HL-60 (cell line): ENCODE data around the gene INAFM2.

Experiments used
- DNase-seq, 2 experiments: peaks; one replicate each; pipeline ENCODE4 v3.0.0-alpha.2; 2010 to 2020; ENCODE audit warnings: low read depth in 1 of 2, low spot score in 1 of 2
- H3K27ac ChIP-seq: fragments of 250-450 bp; sonication (Bioruptor Pico); replicated peaks from 2 replicates; pipeline ENCODE4 v1.5.1; 2020; ENCODE audit warnings: mild to moderate bottlenecking, moderate library complexity
- H3K27me3 ChIP-seq: fragments of 250-450 bp; sonication (Bioruptor Pico); 2 replicates; pipeline ENCODE4 v1.5.1; 2021; ENCODE audit warnings: mild to moderate bottlenecking, moderate library complexity; ENCODE audit not compliant: insufficient read depth, poor library complexity, severe bottlenecking
- H3K4me3 ChIP-seq: replicated peaks from 2 replicates; pipeline ENCODE4 v1.5.1; 2011; ENCODE audit warnings: mild to moderate bottlenecking, control low read depth, low read length; ENCODE audit not compliant: insufficient read depth
- CTCF ChIP-seq: IDR thresholded peaks from one replicate; pipeline ENCODE4 v1.5.1; 2011; ENCODE audit warnings: low read length, control low read depth, inconsistent platforms; ENCODE audit not compliant: insufficient read depth
- GABPA ChIP-seq: IDR thresholded peaks from 2 replicates; pipeline ENCODE4 v1.6.1; 2012; ENCODE audit warnings: low read depth
- POLR2AphosphoS5 ChIP-seq: IDR thresholded peaks from 2 replicates; pipeline ENCODE4 v1.6.1; 2012; ENCODE audit warnings: low read depth
- REST ChIP-seq: IDR thresholded peaks from 2 replicates; pipeline ENCODE4 v1.6.1; 2012; ENCODE audit warnings: low read depth; ENCODE audit not compliant: insufficient replicate concordance
- SPI1 ChIP-seq: IDR thresholded peaks from 2 replicates; pipeline ENCODE4 v1.6.1; 2012; ENCODE audit warnings: low read depth, mild to moderate bottlenecking, borderline replicate concordance

Gene INAFM2

GRCh38 chr15:40282147-40282868 lies 41.2 kb upstream of the INAFM2 start:
- TF ChIP-seq CTCF: peak; percentile 5
- no peak for TF ChIP-seq SPI1
- no peak for TF ChIP-seq GABPA
- Histone ChIP-seq H3K27ac (no peak overlapping the region), H3K4me3 (peak overlapping the region; percentile 61), H3K27me3 (no peaks in the 10 kb centered on the region)
- DNase-seq: peak; percentile 49 to 60

- peak in 1 of 2 experiments; percentile 29 for DNase-seq
- no peaks in the 10 kb centered on the region for H3K27me3 ChIP-seq
- TF ChIP-seq SPI1: no peak
- TF ChIP-seq POLR2AphosphoS5: peak; percentile 4; the same call in 1 of the 2 replicates
- H3K4me3 ChIP-seq: peak within 1 kb of the TSS; percentile 61
- H3K27ac ChIP-seq: no peak within 1 kb of the TSS
These were observed 40.5 kb upstream of the INAFM2 start, which contains the start of gene ANKRD63 for GRCh38 chr15:40282869-40283614. Gene ANKRD63, minus strand, starts transcription at chr15:40283064. Its CDS starts 478 bp downstream, at chr15:40282586.

- no peak for DNase-seq
- H3K27ac ChIP-seq: no peak overlapping the region
- TF ChIP-seq GABPA (no peak), SPI1 (no peak), REST (no peak), POLR2AphosphoS5 (no peak), CTCF (no peak)
- H3K27me3 ChIP-seq: no peaks in the 10 kb centered on the region
- no peak overlapping the region; the same call in 1 of the 2 replicates for H3K4me3 ChIP-seq
These were observed 39.7 kb upstream of the INAFM2 start for GRCh38 chr15:40283615-40284300.

GRCh38 chr15:40285151-40285550 lies 38.3 kb upstream of the INAFM2 start:
- no peak overlapping the region for H3K27ac ChIP-seq
- TF ChIP-seq REST: no peak
- TF ChIP-seq CTCF: no peak
- TF ChIP-seq POLR2AphosphoS5: no peak
- TF ChIP-seq SPI1: no peak
- TF ChIP-seq GABPA: no peak
- H3K27me3 ChIP-seq: no peaks in the 10 kb centered on the region
- no peak overlapping the region for H3K4me3 ChIP-seq
- DNase-seq: no peak
